Glomerular visceral epithelial cell (primary cell): ENCODE measurements around the gene GRK3.
"Not testable (repeated sequence)": the region's sequence is repeated elsewhere in the genome, so short reads cannot be mapped to it uniquely, and the experiment has no call there.

Experiments used
- DNase-seq: peaks from one replicate; pipeline ENCODE4 v3.0.0-alpha.2; 2016; ENCODE audit errors: extremely low spot score

The GRK3 gene

GRCh38 chr22:25698978-25699377 lies 134.5 kb downstream of the GRK3 start:
- DNase-seq, result no peak

DNA sequence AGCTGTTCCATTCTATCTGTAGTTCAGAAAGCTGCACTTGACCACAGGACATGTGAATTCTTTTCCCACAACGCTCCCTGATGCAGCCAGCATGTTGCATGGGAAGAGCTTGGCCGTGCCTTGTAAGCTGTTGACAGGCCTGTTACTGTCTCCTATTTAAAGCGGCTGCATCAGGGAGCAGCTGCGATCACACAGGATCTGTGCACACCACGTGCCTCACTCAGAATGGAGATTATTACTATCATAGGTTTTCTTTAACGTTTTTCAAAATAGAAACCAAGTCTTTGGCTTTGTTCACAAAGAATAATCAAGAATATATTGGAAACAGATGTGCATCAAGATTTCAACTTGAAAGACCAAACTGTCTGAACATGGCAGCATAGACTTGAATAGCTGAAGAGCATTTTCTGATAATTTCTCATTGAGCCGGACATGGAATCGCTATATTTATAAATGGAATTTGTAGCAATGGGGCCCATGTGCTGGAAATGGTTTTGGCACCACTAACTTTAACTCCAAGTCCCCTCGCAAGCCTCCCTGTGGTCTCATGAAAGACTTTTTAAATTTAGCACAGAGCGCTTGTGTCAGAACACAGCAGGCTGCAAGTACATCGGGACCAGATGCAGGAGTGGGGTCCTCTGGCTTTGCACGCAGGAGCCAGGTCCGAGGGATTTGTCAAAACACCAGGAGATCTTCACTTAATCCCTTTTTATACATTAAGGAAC lies 136.7 kb downstream of the GRK3 start:
- no peak for DNase-seq

- no peak for DNase-seq
Observed at GRCh38 chr22:25702040-25702439, 137.6 kb downstream of the GRK3 start.

DNA sequence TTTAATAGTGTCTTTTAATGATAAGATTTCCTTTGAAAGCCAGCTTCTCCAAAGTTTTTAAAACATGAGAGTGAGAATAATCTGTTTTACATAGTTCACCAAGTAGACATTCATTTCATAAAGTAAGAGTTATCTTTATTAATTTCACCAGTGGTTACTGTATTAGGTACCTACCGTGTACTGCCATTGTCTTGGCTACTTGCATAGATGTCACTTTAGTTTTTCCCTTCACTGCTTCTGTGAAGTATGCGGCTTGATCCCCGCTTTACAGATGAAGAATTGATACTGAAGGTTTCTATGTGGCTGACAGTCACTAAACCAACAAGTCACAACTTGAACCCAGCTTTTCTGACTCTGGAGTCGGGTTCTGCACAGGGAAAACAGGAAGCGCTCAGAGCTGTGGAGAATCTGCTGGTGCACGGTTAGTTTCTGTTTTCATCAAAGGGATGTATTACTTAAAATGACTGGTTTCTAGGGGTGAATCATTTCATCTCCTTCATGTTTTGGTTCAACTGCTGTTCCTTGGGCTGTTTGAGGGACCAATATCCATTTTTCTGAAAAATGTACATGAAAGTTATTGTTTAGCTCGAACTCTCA lies 138.2 kb downstream of the GRK3 start:
- DNase-seq, result no peak

DNA sequence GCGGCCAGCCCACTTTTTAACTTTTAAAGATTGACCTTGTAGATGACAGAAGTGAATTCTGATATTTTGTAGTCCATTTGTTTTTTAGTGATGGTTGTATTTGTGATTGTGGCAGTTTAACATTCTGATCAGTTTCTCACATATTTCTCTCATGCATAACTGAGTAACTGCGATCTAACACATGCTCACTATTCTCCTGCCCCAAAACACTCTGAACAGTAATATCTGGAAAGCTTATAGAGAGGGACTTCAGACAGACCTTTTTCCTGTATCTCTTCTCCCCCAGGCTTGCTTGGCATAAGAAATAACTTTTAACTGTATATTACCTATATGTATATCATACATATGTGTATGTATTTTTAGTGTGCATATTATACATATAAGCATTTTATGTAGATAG lies 140.2 kb downstream of the GRK3 start:
- no peak for DNase-seq

GRCh38 chr22:25706197-25706596 lies 141.7 kb downstream of the GRK3 start:
- no peak for DNase-seq

- not testable (repeated sequence) for DNase-seq
Observed at GRCh38 chr22:25708430-25708829, 144.0 kb downstream of the GRK3 start.

DNA sequence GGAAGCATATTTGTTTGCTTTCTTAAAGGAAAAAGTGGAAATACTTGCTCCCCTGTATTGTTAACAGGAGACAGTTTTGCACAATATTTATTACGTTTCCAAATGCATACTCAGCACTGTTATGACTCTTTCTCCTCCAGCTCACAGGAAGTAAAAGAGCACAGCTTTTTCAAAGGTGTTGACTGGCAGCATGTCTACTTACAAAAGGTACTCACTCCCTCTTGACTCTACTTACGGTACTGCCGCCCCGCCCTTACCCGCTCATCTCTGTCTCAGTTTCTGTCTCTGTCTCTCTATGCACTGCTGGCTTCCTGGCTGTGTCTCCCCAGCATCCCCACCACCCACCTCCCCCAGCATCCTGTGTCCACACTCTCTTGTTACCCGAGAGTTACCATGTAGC lies 145.3 kb downstream of the GRK3 start:
- DNase-seq, result no peak

- DNase-seq, result no peak
Observed at GRCh38 chr22:25710501-25710900, 146.0 kb downstream of the GRK3 start.

GRCh38 chr22:25711491-25711890 lies 147.0 kb downstream of the GRK3 start:
- no peak for DNase-seq

DNA sequence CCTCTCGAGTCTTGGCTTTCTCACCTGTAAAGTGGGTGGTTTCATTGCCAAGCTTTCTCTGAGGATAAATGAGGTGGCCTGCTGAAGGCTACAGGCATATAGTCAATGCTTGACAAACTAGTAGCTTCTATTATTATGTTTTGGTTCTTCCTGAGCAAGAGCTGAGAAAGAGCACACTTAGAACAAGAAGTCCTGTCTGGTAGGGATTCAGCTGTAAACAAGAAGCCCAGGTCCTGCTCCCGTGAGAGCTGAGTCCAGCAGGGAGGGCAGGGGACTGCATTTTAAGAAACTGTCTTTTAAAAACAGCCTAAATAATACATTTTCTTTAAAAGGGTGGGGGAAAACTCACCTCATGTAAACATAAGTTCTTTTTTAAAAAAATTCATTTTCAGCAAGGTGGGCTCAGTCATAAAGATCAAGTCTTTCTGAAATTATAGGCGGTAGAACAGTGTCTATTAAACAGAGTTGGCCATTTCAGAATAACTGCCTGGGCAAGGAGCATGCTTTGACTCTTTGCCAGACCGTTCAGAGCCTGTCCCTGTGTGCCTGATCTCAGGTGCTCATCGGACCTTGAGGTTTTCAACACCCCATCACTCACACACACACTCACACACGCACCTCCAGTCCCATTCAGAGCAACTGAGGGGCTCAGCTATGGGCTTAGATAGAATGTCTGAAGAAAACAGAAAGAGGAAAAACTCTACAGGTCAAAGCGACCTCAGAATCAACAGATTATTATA lies 148.4 kb downstream of the GRK3 start:
- no peak for DNase-seq

DNA sequence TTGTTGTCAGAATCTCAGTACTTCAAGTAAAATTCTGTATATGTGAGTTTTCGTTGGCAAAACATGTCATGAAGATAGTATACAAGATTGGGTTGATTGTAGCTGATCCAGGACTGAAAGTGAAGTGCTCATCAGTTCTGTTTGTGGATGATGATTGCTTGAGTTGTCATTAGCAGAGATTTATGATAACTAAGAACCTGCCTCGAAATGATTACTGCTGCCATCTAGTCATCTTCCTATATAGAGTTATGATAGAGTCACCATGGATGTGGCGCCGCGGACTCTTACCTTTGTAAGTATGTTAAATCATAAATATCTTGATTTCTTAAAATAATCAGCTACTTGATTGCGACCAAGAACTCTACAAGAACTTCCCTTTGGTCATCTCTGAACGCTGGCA lies 149.6 kb downstream of the GRK3 start:
- no peak for DNase-seq

DNA sequence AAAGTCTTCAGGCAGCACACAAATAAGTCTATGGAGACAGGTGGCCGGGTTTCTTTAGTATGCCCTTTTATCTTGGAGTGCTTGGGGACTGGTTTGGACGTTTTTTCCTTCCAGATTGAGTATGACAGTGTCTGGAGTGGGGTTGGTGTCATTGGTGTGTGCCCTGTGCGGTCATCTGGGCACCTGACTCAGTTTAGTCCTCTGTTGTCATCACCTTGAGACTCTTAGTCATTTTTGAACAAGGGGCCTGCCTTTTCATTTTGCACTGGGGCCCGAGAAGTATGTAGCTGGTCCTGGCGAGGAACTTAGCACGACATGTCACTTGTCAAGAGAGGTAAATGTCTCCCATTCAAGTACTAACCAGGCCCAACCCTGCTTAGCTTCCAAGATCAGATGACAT lies 150.3 kb downstream of the GRK3 start:
- DNase-seq, result no peak

GRCh38 chr22:25716637-25717036 lies 152.2 kb downstream of the GRK3 start:
- DNase-seq, result no peak

GRCh38 chr22:25718135-25718840 lies 153.8 kb downstream of the GRK3 start:
- DNase-seq, result no peak

GRCh38 chr22:25722223-25722622 lies 157.7 kb downstream of the GRK3 start:
- DNase-seq, result no peak

DNA sequence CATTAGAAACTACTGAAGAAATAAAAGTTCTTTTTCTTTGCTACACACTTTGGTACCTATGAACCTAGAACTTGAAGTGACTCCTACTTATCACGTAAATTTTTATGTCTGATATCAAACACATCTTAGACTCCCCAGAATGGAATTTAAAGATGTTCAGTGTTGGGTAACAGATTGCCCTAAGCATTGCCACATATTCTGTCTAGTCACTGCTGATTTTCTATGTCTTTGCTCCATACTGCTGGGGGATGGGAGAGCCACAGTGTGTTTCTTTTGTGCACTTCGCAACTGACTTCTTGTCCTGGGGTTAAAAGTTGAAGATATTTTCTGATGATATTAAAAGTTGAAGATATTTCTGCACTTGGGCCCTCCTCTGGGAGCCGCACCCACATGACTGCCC lies 158.2 kb downstream of the GRK3 start:
- DNase-seq, result no peak

DNA sequence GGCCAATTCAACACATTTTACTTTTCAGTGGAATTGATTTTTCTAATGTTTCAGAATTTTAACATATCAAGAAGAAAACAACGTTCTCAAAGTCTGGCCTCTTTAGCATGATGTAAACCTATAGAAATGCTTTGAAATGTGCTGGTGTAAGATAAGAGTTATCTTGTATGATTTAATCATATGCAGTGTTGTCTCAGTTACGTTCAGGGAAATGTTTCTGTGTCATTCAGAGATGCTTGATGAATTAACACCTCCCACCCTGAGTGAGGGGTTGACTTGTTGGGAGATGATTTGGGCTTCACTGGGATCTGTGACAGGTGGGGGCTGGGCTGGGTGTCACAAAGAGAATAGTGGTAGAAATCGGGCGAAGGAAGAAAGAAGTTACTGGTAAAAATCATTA lies 161.8 kb downstream of the GRK3 start:
- no peak for DNase-seq

- DNase-seq, result no peak
Observed at GRCh38 chr22:25728071-25728470, 163.6 kb downstream of the GRK3 start.

DNA sequence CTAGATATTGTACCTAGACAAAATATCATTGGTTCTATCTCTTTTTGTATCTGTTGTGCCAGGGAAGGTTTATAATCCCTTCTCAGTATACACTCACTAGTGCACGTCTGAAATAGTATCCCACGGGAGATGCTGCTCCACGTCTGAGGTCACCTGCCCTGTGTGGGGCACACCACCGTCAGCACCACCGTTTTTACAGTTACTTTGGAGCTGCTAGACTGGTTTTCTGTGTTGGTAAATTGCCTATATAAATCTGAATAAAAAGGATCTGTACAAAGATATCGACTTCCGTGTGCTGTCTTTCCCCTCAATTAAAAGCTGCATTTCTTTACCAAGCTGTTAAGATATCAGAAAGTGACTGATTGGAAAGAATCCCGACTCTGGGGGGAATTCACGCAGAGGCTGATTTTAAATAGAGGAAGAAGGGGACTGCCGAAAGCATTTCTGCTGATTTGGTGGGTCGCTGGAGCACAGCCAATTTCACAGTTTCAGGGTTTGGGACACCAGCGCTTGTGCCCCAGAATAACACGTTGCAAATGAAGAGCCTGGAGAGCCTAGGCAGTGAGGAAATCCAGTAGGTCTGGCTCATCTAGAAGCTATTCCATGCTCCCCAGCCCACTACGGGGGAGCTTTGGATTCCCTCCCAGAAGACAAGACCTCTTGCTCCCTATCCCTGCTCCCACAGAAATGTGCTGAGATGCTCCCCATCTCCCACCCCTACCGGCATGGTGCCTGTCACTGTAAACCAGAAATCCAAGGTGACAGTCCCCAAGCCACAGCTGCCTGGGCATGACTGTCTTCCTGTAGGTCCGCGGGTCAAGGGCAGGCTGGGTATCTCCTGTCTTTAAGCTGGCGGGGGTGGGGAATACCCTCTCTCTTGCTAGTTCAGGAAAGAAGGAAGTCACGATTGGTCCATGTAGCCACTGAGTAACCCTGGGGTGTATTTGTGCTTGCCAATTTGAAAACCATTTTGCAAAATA lies 164.8 kb downstream of the GRK3 start:
- DNase-seq, result no peak

- no peak for DNase-seq
Observed at GRCh38 chr22:25735650-25736049, 171.2 kb downstream of the GRK3 start.
